Liver (tissue), 9 donors: ENCODE measurements around the gene PFKP. TPM values are rescaled to one million over a fixed set of nuclear protein-coding genes. Genes with fewer than 3 reads are reported as not detected.

ENCODE experiments used
- DNase-seq: peaks from one replicate; pipeline ENCODE4 v3.0.0-alpha.2; 2017; ENCODE audit warnings: low spot score
- H3K27ac ChIP-seq, 2 donors: one replicate each; pipeline ENCODE4 v1.7.0; 2013; ENCODE audit warnings: inconsistent platforms in 2 of 2, low read length in 2 of 2, control low read depth in 1 of 2, low read depth in 1 of 2, mild to moderate bottlenecking in 1 of 2
- H3K27me3 ChIP-seq, 4 donors: one replicate each; pipeline versions ENCODE4 v1.6.1 to v1.7.0; 2013; ENCODE audit warnings: low read length in 3 of 4, inconsistent platforms in 1 of 4, mild to moderate bottlenecking in 1 of 4, moderate library complexity in 1 of 4; ENCODE audit not compliant: control insufficient read depth in 4 of 4, insufficient read depth in 4 of 4
- H3K36me3 ChIP-seq, 4 donors: one replicate each; pipeline versions ENCODE4 v1.6.1 to v1.7.0; 2013; ENCODE audit warnings: low read length in 3 of 4, mild to moderate bottlenecking in 3 of 4, low read depth in 1 of 4, moderate library complexity in 1 of 4; ENCODE audit not compliant: control insufficient read depth in 4 of 4, insufficient read depth in 3 of 4
- H3K4me1 ChIP-seq, 4 donors: one replicate each; pipeline versions ENCODE4 v1.6.1 to v1.7.0; 2013; ENCODE audit warnings: low read length in 3 of 4, mild to moderate bottlenecking in 3 of 4, moderate library complexity in 1 of 4; ENCODE audit not compliant: control insufficient read depth in 4 of 4, insufficient read depth in 4 of 4
- H3K4me3 ChIP-seq, 3 donors: one replicate each; pipeline versions ENCODE4 v1.6.1 to v1.7.0; 2013; ENCODE audit warnings: low read length in 3 of 3, control low read depth in 1 of 3, low read depth in 1 of 3, mild to moderate bottlenecking in 1 of 3
- H3K9ac ChIP-seq, 2 donors: one replicate each; pipeline ENCODE4 v1.7.0; 2013; ENCODE audit warnings: low read length in 2 of 2, mild to moderate bottlenecking in 2 of 2, moderate library complexity in 2 of 2, control low read depth in 1 of 2, low read depth in 1 of 2
- H3K9me3 ChIP-seq, 4 donors: one replicate each; pipeline versions ENCODE4 v1.6.1 to v1.7.0; 2013; ENCODE audit warnings: low read length in 3 of 4; ENCODE audit not compliant: control insufficient read depth in 4 of 4
- ATF3 ChIP-seq: IDR thresholded peaks from 2 replicates; pipeline ENCODE4 v1.6.1; 2016; ENCODE audit warnings: antibody characterized with exemption
- CTCF ChIP-seq: fragments of 150-350 bp; IDR thresholded peaks from 2 replicates; pipeline ENCODE4 v1.5.1; 2017; ENCODE audit warnings: improper control_type of control experiment, low read depth, low read length; ENCODE audit not compliant: missing input control
- EGR1 ChIP-seq, 2 donors: IDR thresholded peaks; 2 replicates each; pipeline ENCODE4 v1.6.1; 2016 to 2018; ENCODE audit warnings: antibody characterized with exemption in 2 of 2, low read depth in 2 of 2
- FOXA1 ChIP-seq: IDR thresholded peaks from 2 replicates; pipeline ENCODE4 v1.6.1; 2016; ENCODE audit warnings: antibody characterized with exemption
- FOXA2 ChIP-seq: IDR thresholded peaks from 2 replicates; pipeline ENCODE4 v1.6.1; 2016; ENCODE audit warnings: antibody characterized with exemption
- GABPA ChIP-seq, 2 donors: IDR thresholded peaks in 1 of 2; conservative IDR thresholded peaks in 1 of 2; 2 replicates each; pipeline ENCODE4 v1.6.1; 2016; ENCODE audit warnings: antibody characterized with exemption in 2 of 2, mild to moderate bottlenecking in 1 of 2, moderate library complexity in 1 of 2
- HNF4A ChIP-seq, 2 donors: conservative IDR thresholded peaks; 2 replicates each; pipeline ENCODE4 v1.6.1; 2016; ENCODE audit warnings: antibody characterized with exemption in 2 of 2, mild to moderate bottlenecking in 2 of 2
- HNF4G ChIP-seq: IDR thresholded peaks from 2 replicates; pipeline ENCODE4 v1.6.1; 2016; ENCODE audit warnings: antibody characterized with exemption
- JUND ChIP-seq, 2 donors: IDR thresholded peaks; 2 replicates each; pipeline ENCODE4 v1.6.1; 2016; ENCODE audit warnings: antibody characterized with exemption in 2 of 2
- MAX ChIP-seq: IDR thresholded peaks from 2 replicates; pipeline ENCODE4 v1.6.1; 2016; ENCODE audit warnings: antibody characterized with exemption
- NR2F2 ChIP-seq: IDR thresholded peaks from 2 replicates; pipeline ENCODE4 v1.6.1; 2016; ENCODE audit warnings: antibody characterized with exemption
- RAD21 ChIP-seq, 2 donors: IDR thresholded peaks; 2 replicates each; pipeline ENCODE4 v1.6.1; 2016; ENCODE audit warnings: antibody characterized with exemption in 2 of 2, mild to moderate bottlenecking in 2 of 2
- REST ChIP-seq: IDR thresholded peaks from 2 replicates; pipeline ENCODE4 v1.6.1; 2016; ENCODE audit warnings: antibody characterized with exemption, mild to moderate bottlenecking
- RXRA ChIP-seq, 2 donors: IDR thresholded peaks; 2 replicates each; pipeline ENCODE4 v1.6.1; 2017 to 2018; ENCODE audit warnings: antibody characterized with exemption in 2 of 2, mild to moderate bottlenecking in 1 of 2
- SP1 ChIP-seq: IDR thresholded peaks from 2 replicates; pipeline ENCODE4 v1.6.1; 2018; ENCODE audit warnings: antibody characterized with exemption, mild to moderate bottlenecking
- TAF1 ChIP-seq: conservative IDR thresholded peaks from 2 replicates; pipeline ENCODE4 v1.6.1; 2016; ENCODE audit warnings: antibody characterized with exemption, mild to moderate bottlenecking
- YY1 ChIP-seq: IDR thresholded peaks from 2 replicates; pipeline ENCODE4 v1.6.1; 2016; ENCODE audit warnings: antibody characterized with exemption, mild to moderate bottlenecking
- ZBTB33 ChIP-seq: IDR thresholded peaks from 2 replicates; pipeline ENCODE4 v1.6.1; 2016; ENCODE audit warnings: antibody characterized with exemption
- WGBS: extraction: QIAGEN DNeasy Blood & Tissue Kit; methylation state at CpG from one replicate; pipeline ENCODE4 v1.1.7; 2013; 5-methylcytosine and 5-hydroxymethylcytosine counted together
- polyA plus RNA-seq, 2 donors: library from polyadenylated mRNA; stranded (reverse) in 1 of 2; unstranded in 1 of 2; fragments of 200-250 nt in 1 of 2; fragments of >200 nt in 1 of 2; fragmentation: Nextera tagmentation in 1 of 2; extraction: Ambion mirVana in 1 of 2; gene quantifications; one replicate each; pipeline versions ENCODE4 v1.2.1 to v1.2.3, GENCODE V29; 2013 to 2015
- total RNA-seq, 2 donors: library from RNA; depleted of rRNA; stranded (reverse); fragments of >200 nt; gene quantifications; one replicate each; pipeline ENCODE4 v1.2.3, GENCODE V29; 2014
- donor health status: healthy.
- donor health status: healthy.
- donor health status: healthy.
- donor health status: healthy.
- donor health status: healthy.

PFKP gene
- total and polyA plus RNA-seq, 4 donors: 1.1 to 5.0 (median 2.8) TPM

- Histone ChIP-seq H3K4me3 (no peak overlapping the region), H3K9me3 (no peaks in the 10 kb centered on the region), H3K4me1 (no peaks in the 10 kb centered on the region), H3K27ac (no peak overlapping the region), H3K9ac (no peak overlapping the region), H3K27me3 (no peaks in the 10 kb centered on the region), H3K36me3 (peaks cover 13 to 84% (median 62%) of the 10 kb centered on the region in 4 donors)
- no peak for DNase-seq
- WGBS: 96% methylated on average over 13 of the region's 13 CpGs
- TF ChIP-seq SP1: no peak
- TF ChIP-seq REST: no peak
- no peak for TF ChIP-seq ZBTB33
- no peak for TF ChIP-seq TAF1
- TF ChIP-seq ATF3: no peak
- no peak for TF ChIP-seq JUND (IDR thresholded peaks at IDR 0.05)
- TF ChIP-seq HNF4G: no peak
- TF ChIP-seq RAD21 (IDR thresholded peaks at IDR 0.05): no peak
- no peak for TF ChIP-seq FOXA1
- TF ChIP-seq EGR1 (IDR thresholded peaks at IDR 0.05; ENCODE audit: low read depth in 2 of 2): no peak
- no peak for TF ChIP-seq NR2F2
- no peak for TF ChIP-seq MAX
- TF ChIP-seq GABPA (IDR thresholded peaks at IDR 0.05 in 1 of 2, conservative IDR thresholded peaks at IDR 0.05 in 1 of 2): no peak
- TF ChIP-seq YY1: no peak
- no peak for TF ChIP-seq RXRA (IDR thresholded peaks at IDR 0.05)
- TF ChIP-seq CTCF: no peak
- TF ChIP-seq HNF4A (conservative IDR thresholded peaks at IDR 0.05): no peak
- TF ChIP-seq FOXA2: no peak
Observed at GRCh38 chr10:3151889-3152565, 84.7 kb downstream of the PFKP start.
